Activated effector memory CD4-positive, alpha-beta T cell treated with Interleukin-2 at 50 U/mL for 16 hours (primary cell): Measurements from ENCODE around the gene NDUFS1.
A peak's percentile ranks its signal among the peaks of the same experiment; 100 is the strongest.
"Not testable (repeated sequence)": the region's sequence is repeated elsewhere in the genome, so short reads cannot be mapped to it uniquely, and the experiment has no call there.

Experiments
- DNase-seq: peaks from one replicate; pipeline ENCODE4 v3.0.0-alpha.2; 2020

Gene NDUFS1

GRCh38 chr2:206095536-206096332 lies 63.5 kb downstream of the NDUFS1 start:
- no peak for DNase-seq

GRCh38 chr2:206092297-206092696 lies 66.9 kb downstream of the NDUFS1 start:
- DNase-seq = no peak

GRCh38 chr2:206088248-206088647 lies 71.0 kb downstream of the NDUFS1 start:
- no peak for DNase-seq

GRCh38 chr2:206086716-206087350 lies 72.4 kb downstream of the NDUFS1 start:
- DNase-seq = no peak

GRCh38 chr2:206085742-206086445 lies 73.3 kb downstream of the NDUFS1 start, which contains the start of gene INO80D:
Gene INO80D, minus strand, starts transcription at chr2:206086174. Its CDS starts 23,158 bp downstream, at chr2:206063016.
- peak; percentile 69 for DNase-seq

GRCh38 chr2:206084870-206085741 lies 74.1 kb downstream of the NDUFS1 start:
- peak; percentile 45 for DNase-seq

GRCh38 chr2:206084439-206084869 lies 74.8 kb downstream of the NDUFS1 start:
- peak; percentile 14 for DNase-seq

GRCh38 chr2:206083602-206084438 lies 75.4 kb downstream of the NDUFS1 start:
- no peak for DNase-seq

GRCh38 chr2:206082298-206082843 lies 76.9 kb downstream of the NDUFS1 start:
- no peak for DNase-seq

- no peak for DNase-seq
Measured at GRCh38 chr2:206080927-206081326, 78.3 kb downstream of the NDUFS1 start.

- no peak for DNase-seq
Measured at GRCh38 chr2:206079699-206080465, 79.4 kb downstream of the NDUFS1 start.

GRCh38 chr2:206077879-206078278 lies 81.4 kb downstream of the NDUFS1 start:
- DNase-seq = not testable (repeated sequence)

- no peak for DNase-seq
Measured at GRCh38 chr2:206075113-206075512, 84.1 kb downstream of the NDUFS1 start.

GRCh38 chr2:206071807-206072206 lies 87.4 kb downstream of the NDUFS1 start:
- no peak for DNase-seq

- DNase-seq = no peak
Measured at GRCh38 chr2:206069417-206069816, 89.8 kb downstream of the NDUFS1 start.

- no peak for DNase-seq
Measured at GRCh38 chr2:206068207-206068606, 91.0 kb downstream of the NDUFS1 start.
